ENCODE data around the gene ANKRD11. TPM values are rescaled to one million over a fixed set of nuclear protein-coding genes. Genes with fewer than 3 reads are reported as not detected.

ANKRD11 gene
- polyA plus RNA-seq, 3 donors = 3.2 to 62.4 (median 5.4) TPM

DNA sequence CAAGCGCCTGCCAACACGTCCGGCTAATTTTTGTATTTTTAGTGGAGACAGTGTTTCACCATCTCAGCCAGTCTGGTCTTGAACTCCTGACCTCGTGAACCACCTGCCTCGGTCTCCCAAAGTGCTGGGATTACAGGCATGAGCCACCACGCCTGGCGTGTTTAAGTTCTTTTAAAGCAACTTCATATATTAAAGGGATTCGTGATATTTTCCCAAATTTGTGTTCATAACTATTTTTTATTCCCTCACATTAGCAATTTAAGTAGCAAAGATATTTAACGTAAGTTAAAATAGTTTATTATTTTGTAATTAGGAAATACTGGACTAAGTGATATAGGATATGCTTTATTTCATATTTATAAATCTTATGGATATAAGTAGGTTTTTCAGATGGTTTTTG lies 22.1 kb upstream of the ANKRD11 start:
- no CpG with 5 or more reads among the region's 9 CpGs for WGBS (ENCODE audit: insufficient coverage)
- peaks cover 47% of the 10 kb centered on the region for H3K79me2 ChIP-seq (ENCODE audit: insufficient read depth, low read length)
- peaks cover 0 to 3% (median 1%) of the 10 kb centered on the region in 7 donors for H3K9me3 Mint-ChIP-seq
- H3K27me3 Mint-ChIP-seq (ENCODE audit: low read depth in 3 of 3) = no peaks in the 10 kb centered on the region
- peaks cover 13% of the 10 kb centered on the region for H4K20me1 ChIP-seq (ENCODE audit: insufficient read depth, low read length)
- H2AFZ ChIP-seq (ENCODE audit: insufficient read depth, low read depth, low read length, poor library complexity, severe bottlenecking) = no peak overlapping the region
- H3K4me1 ChIP-seq (ENCODE audit: control insufficient read depth in 1 of 2, insufficient read depth in 2 of 2, low read length in 2 of 2) = peaks cover 12 to 19% of the 10 kb centered on the region in 2 donors
- peaks cover 45 to 64% of the 10 kb centered on the region in 2 donors for H3K36me3 Mint-ChIP-seq
- TF ChIP-seq, protein P1, sequence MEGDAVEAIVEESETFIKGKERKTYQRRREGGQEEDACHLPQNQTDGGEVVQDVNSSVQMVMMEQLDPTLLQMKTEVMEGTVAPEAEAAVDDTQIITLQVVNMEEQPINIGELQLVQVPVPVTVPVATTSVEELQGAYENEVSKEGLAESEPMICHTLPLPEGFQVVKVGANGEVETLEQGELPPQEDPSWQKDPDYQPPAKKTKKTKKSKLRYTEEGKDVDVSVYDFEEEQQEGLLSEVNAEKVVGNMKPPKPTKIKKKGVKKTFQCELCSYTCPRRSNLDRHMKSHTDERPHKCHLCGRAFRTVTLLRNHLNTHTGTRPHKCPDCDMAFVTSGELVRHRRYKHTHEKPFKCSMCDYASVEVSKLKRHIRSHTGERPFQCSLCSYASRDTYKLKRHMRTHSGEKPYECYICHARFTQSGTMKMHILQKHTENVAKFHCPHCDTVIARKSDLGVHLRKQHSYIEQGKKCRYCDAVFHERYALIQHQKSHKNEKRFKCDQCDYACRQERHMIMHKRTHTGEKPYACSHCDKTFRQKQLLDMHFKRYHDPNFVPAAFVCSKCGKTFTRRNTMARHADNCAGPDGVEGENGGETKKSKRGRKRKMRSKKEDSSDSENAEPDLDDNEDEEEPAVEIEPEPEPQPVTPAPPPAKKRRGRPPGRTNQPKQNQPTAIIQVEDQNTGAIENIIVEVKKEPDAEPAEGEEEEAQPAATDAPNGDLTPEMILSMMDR (IDR thresholded peaks at IDR 0.05) = no peak
- no peak for DNase-seq
- peaks cover 45 to 69% of the 10 kb centered on the region in 2 donors for H3K36me3 ChIP-seq (replicated peaks in 1 of 2; ENCODE audit: control insufficient read depth in 1 of 2, insufficient read depth in 2 of 2, low read length in 2 of 2)
- no peak overlapping the region for H3K4me3 ChIP-seq (replicated peaks in 1 of 3; ENCODE audit: low read depth in 2 of 3, low read length in 3 of 3)
- H3K4me2 ChIP-seq (replicated peaks; ENCODE audit: extremely low read depth, low read length, poor library complexity, severe bottlenecking) = no peak overlapping the region
- H3K9ac ChIP-seq (ENCODE audit: insufficient read depth, low read length, poor library complexity, severe bottlenecking) = no peak overlapping the region
- H3K4me3 Mint-ChIP-seq = no peak overlapping the region
- H3K4me1 Mint-ChIP-seq = peaks cover 11% of the 10 kb centered on the region
- H3K9me3 ChIP-seq (replicated peaks in 1 of 2; ENCODE audit: control insufficient read depth in 1 of 2, insufficient read depth in 1 of 2, low read length in 2 of 2) = peaks cover 0 to 2% of the 10 kb centered on the region in 2 donors
- no peak overlapping the region for H3K27ac Mint-ChIP-seq
- no peaks in the 10 kb centered on the region for H3K27me3 ChIP-seq (ENCODE audit: control insufficient read depth in 2 of 2, insufficient read depth in 2 of 2, low read length in 2 of 2)
- intact Hi-C loops (cut with micrococcal nuclease) = no loop called here
- no peak overlapping the region for H3K27ac ChIP-seq (ENCODE audit: low read depth in 1 of 2, low read length in 2 of 2)

DNA sequence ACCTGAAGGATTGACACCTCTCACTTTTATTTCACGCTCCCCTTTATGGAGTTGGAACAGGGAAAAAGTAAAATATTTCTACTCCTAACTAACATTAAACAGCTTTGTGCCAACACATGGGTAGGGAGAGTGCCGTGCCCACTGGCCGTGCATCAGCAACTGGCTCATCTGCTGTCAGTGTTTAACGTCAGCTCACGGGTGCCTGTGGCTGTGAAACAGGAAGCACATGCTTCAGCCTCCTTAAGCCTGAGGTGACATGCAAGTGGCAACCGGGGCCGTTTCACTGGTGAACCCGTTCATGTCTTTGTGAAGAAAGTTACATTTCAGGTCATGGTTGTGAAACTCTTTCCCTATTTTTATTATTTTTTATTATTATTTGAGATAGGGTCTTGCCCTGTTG lies 21.0 kb upstream of the ANKRD11 start:
- TF ChIP-seq, protein P1 (IDR thresholded peaks at IDR 0.05) = no peak
- H3K9me3 ChIP-seq (replicated peaks in 1 of 2; ENCODE audit: control insufficient read depth in 1 of 2, insufficient read depth in 1 of 2, low read length in 2 of 2) = no peaks in the 10 kb centered on the region
- peaks cover 21 to 30% of the 10 kb centered on the region in 2 donors for H3K4me1 ChIP-seq (ENCODE audit: control insufficient read depth in 1 of 2, insufficient read depth in 2 of 2, low read length in 2 of 2)
- no peak overlapping the region for H3K9ac ChIP-seq (ENCODE audit: insufficient read depth, low read length, poor library complexity, severe bottlenecking)
- no peak overlapping the region for H3K4me2 ChIP-seq (replicated peaks; ENCODE audit: extremely low read depth, low read length, poor library complexity, severe bottlenecking)
- H3K27me3 Mint-ChIP-seq (ENCODE audit: low read depth in 3 of 3) = no peaks in the 10 kb centered on the region
- peaks cover 47% of the 10 kb centered on the region for H3K79me2 ChIP-seq (ENCODE audit: insufficient read depth, low read length)
- no peak overlapping the region for H3K4me3 Mint-ChIP-seq
- intact Hi-C loops (cut with micrococcal nuclease) = no loop called here
- no peaks in the 10 kb centered on the region for H3K9me3 Mint-ChIP-seq
- H3K27ac Mint-ChIP-seq = peak overlapping the region in 4 of 7 donors; percentile 28 to 74 (median 60)
- peaks cover 35 to 53% of the 10 kb centered on the region in 2 donors for H3K36me3 Mint-ChIP-seq
- 7% methylated on average over 4 of the region's 8 CpGs for WGBS (ENCODE audit: insufficient coverage)
- no peak overlapping the region for H3K27ac ChIP-seq (ENCODE audit: low read depth in 1 of 2, low read length in 2 of 2)
- H3K4me1 Mint-ChIP-seq = peaks cover 20% of the 10 kb centered on the region
- H3K27me3 ChIP-seq (ENCODE audit: control insufficient read depth in 2 of 2, insufficient read depth in 2 of 2, low read length in 2 of 2) = no peaks in the 10 kb centered on the region
- H4K20me1 ChIP-seq (ENCODE audit: insufficient read depth, low read length) = peaks cover 6% of the 10 kb centered on the region
- no peak overlapping the region for H2AFZ ChIP-seq (ENCODE audit: insufficient read depth, low read depth, low read length, poor library complexity, severe bottlenecking)
- H3K4me3 ChIP-seq (replicated peaks in 1 of 3; ENCODE audit: low read depth in 2 of 3, low read length in 3 of 3) = no peak overlapping the region
- peaks cover 37 to 58% of the 10 kb centered on the region in 2 donors for H3K36me3 ChIP-seq (replicated peaks in 1 of 2; ENCODE audit: control insufficient read depth in 1 of 2, insufficient read depth in 2 of 2, low read length in 2 of 2)
- no peak for DNase-seq

Measured in CD14-positive monocyte (primary cell).